Mucosa of descending colon (tissue), 3 donors: ENCODE measurements around the gene PAEP. TPM values are rescaled to one million over a fixed set of nuclear protein-coding genes. Genes with fewer than 3 reads are reported as not detected.

Source experiments
- ATAC-seq: fragments of 200-7000 bp; cut with Tn5 transposase; one replicate; pipeline ENCODE4 v1.9.1; 2020; ENCODE audit warnings: mild to moderate bottlenecking, moderate library complexity
- DNase-seq, 3 donors: peaks; one replicate each; pipeline ENCODE4 v3.0.0-alpha.2; 2020
- H3K36me3 ChIP-seq: fragments of 200-600 bp; one replicate; pipeline ENCODE4 v1.8.0; 2021; ENCODE audit warnings: low read depth, mild to moderate bottlenecking
- H3K4me1 ChIP-seq: fragments of 200-600 bp; one replicate; pipeline ENCODE4 v1.8.0; 2021; ENCODE audit warnings: low read depth, mild to moderate bottlenecking
- H3K4me3 ChIP-seq: fragments of 200-600 bp; one replicate; pipeline ENCODE4 v1.8.0; 2021; ENCODE audit warnings: mild to moderate bottlenecking
- H3K9me3 ChIP-seq: fragments of 200-600 bp; one replicate; pipeline ENCODE4 v1.8.0; 2021; ENCODE audit warnings: mild to moderate bottlenecking
- intact Hi-C, 2 donors: fragments of 100-400 bp; cut with DNase I in 1 of 2; cut with micrococcal nuclease in 1 of 2; formaldehyde crosslinking; loops; one replicate each; pipeline versions ENCODE4 v1.11.0 to v1.11.1; 2022; cut with DNase I, micrococcal nuclease
- total RNA-seq, 3 donors: library from RNA; stranded (reverse); fragmentation: NEBNext Ultra II Directional in 2 of 3; extraction: Animal tissue kit (Norgen Biotek cat#: 25700) in 2 of 3; gene quantifications; one replicate each; pipeline versions ENCODE4 v1.2.1 to v1.2.4, GENCODE V29; 2021 to 2023
- TF ChIP-seq, protein P1 (sequence below): fragments of 200-600 bp; IDR thresholded peaks from one replicate; pipeline ENCODE4 v1.8.0; 2022; ENCODE audit warnings: antibody characterized with exemption, mild to moderate bottlenecking
- donor health status: DM: no; HTN: no; CAD: no; lungs with moderate emphysema.
- donor health status: DM: no; HTN: no; CAD: no.
- donor health status: DM: no; HTN: yes; CAD: no.

PAEP gene
- total RNA-seq, 3 donors from 2014 or later = not detected

DNA sequence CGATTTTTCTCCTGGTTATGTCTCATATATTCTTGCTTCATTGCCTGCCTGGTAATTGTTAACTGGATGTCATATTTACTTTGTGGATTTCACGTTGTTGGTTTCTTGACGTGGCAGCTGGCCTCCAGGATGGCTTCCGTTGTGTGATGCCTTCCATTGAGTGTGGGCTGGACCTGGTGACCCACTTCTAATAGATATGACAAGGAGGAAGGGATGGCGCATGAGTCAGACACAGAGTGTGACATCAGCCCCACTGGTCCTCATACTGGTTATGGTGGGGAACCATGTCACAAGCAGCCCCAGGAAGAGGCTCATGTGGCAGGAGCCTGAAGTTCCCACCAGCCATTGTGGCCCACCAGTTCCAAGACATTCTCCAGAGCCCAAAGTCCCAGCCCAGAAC, 6.4 kb upstream of the PAEP start:
- no peak overlapping the region for H3K4me3 ChIP-seq
- DNase-seq = no peak
- H3K4me1 ChIP-seq = no peaks in the 10 kb centered on the region
- TF ChIP-seq, protein P1, sequence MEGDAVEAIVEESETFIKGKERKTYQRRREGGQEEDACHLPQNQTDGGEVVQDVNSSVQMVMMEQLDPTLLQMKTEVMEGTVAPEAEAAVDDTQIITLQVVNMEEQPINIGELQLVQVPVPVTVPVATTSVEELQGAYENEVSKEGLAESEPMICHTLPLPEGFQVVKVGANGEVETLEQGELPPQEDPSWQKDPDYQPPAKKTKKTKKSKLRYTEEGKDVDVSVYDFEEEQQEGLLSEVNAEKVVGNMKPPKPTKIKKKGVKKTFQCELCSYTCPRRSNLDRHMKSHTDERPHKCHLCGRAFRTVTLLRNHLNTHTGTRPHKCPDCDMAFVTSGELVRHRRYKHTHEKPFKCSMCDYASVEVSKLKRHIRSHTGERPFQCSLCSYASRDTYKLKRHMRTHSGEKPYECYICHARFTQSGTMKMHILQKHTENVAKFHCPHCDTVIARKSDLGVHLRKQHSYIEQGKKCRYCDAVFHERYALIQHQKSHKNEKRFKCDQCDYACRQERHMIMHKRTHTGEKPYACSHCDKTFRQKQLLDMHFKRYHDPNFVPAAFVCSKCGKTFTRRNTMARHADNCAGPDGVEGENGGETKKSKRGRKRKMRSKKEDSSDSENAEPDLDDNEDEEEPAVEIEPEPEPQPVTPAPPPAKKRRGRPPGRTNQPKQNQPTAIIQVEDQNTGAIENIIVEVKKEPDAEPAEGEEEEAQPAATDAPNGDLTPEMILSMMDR = no peak
- intact Hi-C loops = no loop called here
- H3K36me3 ChIP-seq = no peaks in the 10 kb centered on the region
- ATAC-seq = no peak
- no peaks in the 10 kb centered on the region for H3K9me3 ChIP-seq

DNA sequence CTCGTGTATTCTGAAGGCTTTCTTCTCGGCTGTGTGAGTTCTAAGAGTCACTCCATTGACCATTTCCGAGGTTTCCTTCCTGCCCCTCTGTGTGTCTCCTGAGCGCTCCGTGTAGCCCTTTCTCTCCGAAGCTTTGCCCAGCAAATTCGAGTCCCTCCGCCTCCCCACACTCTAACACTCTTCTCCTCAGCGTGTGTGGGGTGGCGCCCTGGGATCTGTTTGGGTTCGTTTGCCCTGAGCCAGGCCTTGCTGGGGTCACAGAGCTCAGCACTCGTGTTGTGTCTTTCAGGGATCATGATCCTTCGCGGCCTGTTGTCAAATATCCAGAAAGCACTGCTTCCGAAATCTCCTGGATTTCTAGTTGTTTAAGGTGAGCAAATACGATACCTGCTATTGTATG, 5.6 kb upstream of the PAEP start:
- intact Hi-C loops = no loop called here
- Histone ChIP-seq H3K4me3 (no peak overlapping the region), H3K9me3 (no peaks in the 10 kb centered on the region)

DNA sequence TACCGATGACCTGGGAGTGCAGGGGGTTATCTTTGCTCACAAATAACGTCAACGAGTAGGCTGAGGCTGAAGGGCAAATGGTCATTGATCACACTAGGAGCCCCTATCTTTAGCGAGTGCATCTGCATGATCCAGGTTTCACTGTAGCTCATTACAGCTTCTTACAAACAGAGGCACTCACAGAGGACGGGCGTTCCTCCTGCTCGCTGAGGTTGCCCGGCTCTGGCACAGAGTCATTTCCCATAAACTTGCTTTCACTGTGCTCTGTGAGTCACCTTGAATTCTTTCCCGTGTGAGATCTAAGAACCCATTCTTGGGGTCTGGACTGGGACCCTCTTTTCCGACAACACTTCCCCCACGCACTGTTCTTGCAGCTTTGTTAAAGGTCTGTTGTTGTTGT, 1.9 kb upstream of the PAEP start:
- TF ChIP-seq, protein P1 = no peak
- intact Hi-C loops = no loop called here

More for the DNA sequence above, 5.6 kb upstream of the PAEP start:
- Histone ChIP-seq H3K4me1 (no peaks in the 10 kb centered on the region), H3K36me3 (no peaks in the 10 kb centered on the region)
- ATAC-seq = no peak
- no peak for DNase-seq
- TF ChIP-seq, protein P1 = no peak

DNA sequence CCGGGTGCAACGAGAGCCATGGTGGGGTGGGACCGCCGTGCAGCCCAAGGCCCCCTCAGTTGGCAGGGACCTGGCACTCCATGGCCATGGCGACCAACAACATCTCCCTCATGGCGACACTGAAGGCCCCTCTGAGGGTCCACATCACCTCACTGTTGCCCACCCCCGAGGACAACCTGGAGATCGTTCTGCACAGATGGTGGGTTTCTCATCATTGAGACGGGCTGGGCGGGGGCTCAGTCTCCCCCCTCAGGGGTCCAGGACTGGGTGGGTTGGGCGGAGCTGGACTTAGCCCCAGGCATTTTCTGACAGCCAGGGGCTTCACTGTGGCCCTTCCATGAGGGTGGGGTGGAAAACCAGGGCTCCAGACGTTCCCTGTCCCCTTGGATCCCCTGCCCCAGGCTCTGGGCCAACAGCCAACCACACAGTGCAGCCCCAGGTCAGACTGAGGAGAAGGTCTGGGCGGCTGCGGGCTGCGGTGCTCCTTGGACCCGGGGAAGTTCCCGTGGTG, 734 bp downstream of the PAEP start:
- Histone ChIP-seq H3K4me1 (no peaks in the 10 kb centered on the region), H3K36me3 (no peaks in the 10 kb centered on the region), H3K9me3 (no peaks in the 10 kb centered on the region), H3K4me3 (no peak overlapping the region)
- ATAC-seq (no peak), DNase-seq (no peak)
- intact Hi-C loops = no loop called here
- TF ChIP-seq, protein P1 = no peak

More for the DNA sequence above, 1.9 kb upstream of the PAEP start:
- Histone ChIP-seq H3K36me3 (no peaks in the 10 kb centered on the region), H3K4me3 (no peak overlapping the region), H3K4me1 (no peaks in the 10 kb centered on the region), H3K9me3 (no peaks in the 10 kb centered on the region)
- ATAC-seq (no peak), DNase-seq (no peak)

DNA sequence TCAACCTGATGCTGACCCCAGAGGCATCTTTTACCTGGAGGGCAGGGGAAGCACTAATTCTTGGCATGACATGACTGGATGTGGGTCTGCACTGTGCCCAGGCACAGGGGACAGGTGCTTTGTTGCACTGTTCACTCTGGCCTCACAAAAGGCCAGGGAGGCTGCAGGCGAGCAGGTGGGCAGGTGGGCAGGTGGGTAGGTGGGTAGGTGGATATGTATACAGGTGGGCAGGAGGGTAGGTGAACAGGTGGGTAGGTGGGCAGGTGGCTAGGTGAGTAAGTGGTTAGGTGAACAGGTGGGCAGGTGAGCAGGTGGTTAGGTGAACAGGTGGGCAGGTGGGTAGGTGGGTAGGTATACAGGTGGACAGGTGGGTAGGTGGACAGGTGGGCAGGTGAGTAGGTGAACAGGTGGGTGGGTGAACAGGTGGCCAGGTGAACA, 1.5 kb downstream of the PAEP start:
- H3K36me3 ChIP-seq = no peaks in the 10 kb centered on the region
- ATAC-seq (no peak), DNase-seq (no peak)
- no peak overlapping the region for H3K4me3 ChIP-seq
- TF ChIP-seq, protein P1 = no peak
- intact Hi-C loops = no loop called here
- H3K4me1 ChIP-seq = no peaks in the 10 kb centered on the region
- H3K9me3 ChIP-seq = no peaks in the 10 kb centered on the region

DNA sequence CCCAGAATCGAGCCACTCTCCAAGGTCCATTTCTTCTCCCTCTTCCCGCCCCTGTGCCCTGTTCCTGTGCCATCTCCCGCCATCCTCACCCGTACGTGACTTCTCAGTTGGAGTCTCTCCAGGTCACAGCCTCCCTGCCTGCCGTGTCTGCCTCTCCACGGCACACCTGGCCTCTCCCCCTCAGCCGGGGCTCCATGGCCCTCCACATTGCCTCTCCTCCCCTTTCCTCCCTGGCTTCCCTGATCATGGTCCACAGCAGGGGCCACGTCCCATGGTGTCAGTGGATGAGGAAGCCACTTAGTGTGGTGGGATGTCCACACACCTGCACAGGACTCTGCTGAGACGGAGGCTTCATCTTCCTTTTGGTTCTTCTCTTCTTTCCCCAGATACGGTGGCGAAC, 2.3 kb downstream of the PAEP start:
- Histone ChIP-seq H3K9me3 (no peaks in the 10 kb centered on the region), H3K4me3 (no peak overlapping the region), H3K36me3 (no peaks in the 10 kb centered on the region), H3K4me1 (no peaks in the 10 kb centered on the region)
- no peak for ATAC-seq
- TF ChIP-seq, protein P1 = no peak
- intact Hi-C loops = no loop called here
- no peak for DNase-seq
